Measurements from ENCODE around the gene ERCC4. TPM values are rescaled to one million over a fixed set of nuclear protein-coding genes. Genes with fewer than 3 reads are reported as not detected.

ERCC4 gene
- total RNA-seq, result 10 to 100 TPM; 10.8 to 13.1 TPM

DNA sequence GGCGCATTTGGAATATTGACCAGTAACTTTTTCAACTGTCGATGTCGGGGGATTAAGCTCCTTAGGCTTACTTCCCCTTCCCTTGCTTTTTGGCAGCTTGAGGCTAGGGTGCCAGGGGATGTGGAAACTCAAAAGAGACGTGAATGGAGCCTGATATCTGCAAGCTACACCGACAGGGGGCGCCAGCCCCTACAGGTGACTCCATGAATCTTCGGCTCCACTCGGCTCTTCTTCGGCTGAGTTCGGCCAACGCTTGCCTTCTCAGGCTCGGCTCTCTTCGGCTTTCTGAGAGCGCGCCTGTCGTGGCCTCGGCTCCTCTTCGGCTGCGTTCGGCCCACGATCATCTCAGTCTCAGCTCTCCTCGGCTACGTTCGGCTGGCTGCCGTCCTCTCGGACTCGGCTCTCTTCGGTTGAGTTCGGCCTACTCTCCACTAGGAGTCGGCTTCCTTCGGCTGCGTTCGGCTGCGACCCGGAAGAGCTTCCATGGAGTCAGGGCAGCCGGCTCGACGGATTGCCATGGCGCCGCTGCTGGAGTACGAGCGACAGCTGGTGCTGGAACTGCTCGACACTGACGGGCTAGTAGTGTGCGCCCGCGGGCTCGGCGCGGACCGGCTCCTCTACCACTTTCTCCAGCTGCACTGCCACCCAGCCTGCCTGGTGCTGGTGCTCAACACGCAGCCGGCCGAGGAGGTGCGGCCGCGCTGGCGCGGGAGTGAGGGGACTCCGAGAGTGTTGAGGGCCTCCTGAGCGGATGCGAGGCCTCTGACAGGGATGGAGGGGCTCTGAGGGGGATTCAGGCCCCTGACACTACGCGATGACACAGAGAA, at the start of gene ERCC4:
Gene ERCC4 (plus strand): TSS at position 472 of the 827 bp plus-strand sequence. CDS start 12 bp downstream, at position 484.

Other genes starting within 250 kb of the ERCC4 start
- gene MRTFB, start 151.2 kb downstream of the ERCC4 start, total RNA-seq, result 10 to 100 TPM; 16.0 to 18.0 TPM